ENCODE measurements around the gene GP1BA. TPM values are rescaled to one million over a fixed set of nuclear protein-coding genes. Genes with fewer than 3 reads are reported as not detected.

Gene GP1BA
- total RNA-seq, 1 experiment from 2014 or later, result not detected

- DNase-seq (ENCODE audit: unreplicated experiment), result no peak
- ChIA-PET POLR2A (interaction anchor here (1.2 to 1.6 kb wide), 3 partner anchors 8 to 10 kb away, joined by 4 to 10 read pairs (median 6); partner anchors contain the start of genes CAMTA2 and SPAG7), CTCF (interaction anchor here (0.8 to 3.6 kb wide), 2 partner anchors 9 to 83 kb away, joined by 4 to 50 read pairs; partner anchors contain the start of gene CAMTA2)
- Mint-ChIP-seq H3K36me3 (ENCODE audit: insufficient read depth, unreplicated experiment) (peaks cover 79% of the 10 kb centered on the region), H3K4me1 (ENCODE audit: insufficient read depth, unreplicated experiment) (peaks cover 11% of the 10 kb centered on the region), H3K27ac (ENCODE audit: low read depth, unreplicated experiment) (no peak overlapping the region), H3K9me3 (ENCODE audit: unreplicated experiment) (no peaks in the 10 kb centered on the region), H3K27me3 (ENCODE audit: insufficient read depth, unreplicated experiment) (no peaks in the 10 kb centered on the region), H3K4me3 (ENCODE audit: unreplicated experiment) (no peak overlapping the region)
- BruUV-seq (replicated peaks), result no TSS peak
- TF ChIP-seq CTCF (IDR thresholded peaks at IDR 0.05; ENCODE audit: unreplicated experiment), result no peak
- intact Hi-C loops (cut with micrococcal nuclease), result no loop called here
Observed at GRCh38 chr17:4978726-4979125, 46.6 kb downstream of the GP1BA start.

GRCh38 chr17:4980644-4981216 lies 48.7 kb downstream of the GP1BA start:
- peak; percentile 60 for TF ChIP-seq CTCF (IDR thresholded peaks at IDR 0.05; ENCODE audit: unreplicated experiment)
- POLR2A ChIA-PET, result interaction anchor here (1.0 kb wide), 1 partner anchor 9 kb away, joined by 4 read pairs; no protein-coding TSS in a partner anchor
- Mint-ChIP-seq H3K27ac (ENCODE audit: low read depth, unreplicated experiment) (no peak overlapping the region), H3K9me3 (ENCODE audit: unreplicated experiment) (no peaks in the 10 kb centered on the region), H3K27me3 (ENCODE audit: insufficient read depth, unreplicated experiment) (no peaks in the 10 kb centered on the region), H3K36me3 (ENCODE audit: insufficient read depth, unreplicated experiment) (peaks cover 70% of the 10 kb centered on the region), H3K4me1 (ENCODE audit: insufficient read depth, unreplicated experiment) (peaks cover 5% of the 10 kb centered on the region), H3K4me3 (ENCODE audit: unreplicated experiment) (no peak overlapping the region)
- DNase-seq (ENCODE audit: unreplicated experiment), result peak; percentile 63
- intact Hi-C loops (cut with micrococcal nuclease), result loop anchor here (1.0 kb wide), 1 partner anchor 82 kb away; no protein-coding TSS in a partner anchor
- BruUV-seq (replicated peaks), result no TSS peak
- CTCF ChIA-PET, result interaction anchor here (0.6 to 3.6 kb wide), 19 partner anchors 8 to 1631 kb away, joined by 3 to 50 read pairs (median 4); no protein-coding TSS in a partner anchor

GRCh38 chr17:4982305-4982704 lies 50.2 kb downstream of the GP1BA start:
- no peak for TF ChIP-seq CTCF (IDR thresholded peaks at IDR 0.05; ENCODE audit: unreplicated experiment)
- H3K27ac Mint-ChIP-seq (ENCODE audit: low read depth, unreplicated experiment), result no peak overlapping the region

More at GRCh38 chr17:4982305-4982704, 50.2 kb downstream of the GP1BA start:
- Mint-ChIP-seq H3K4me1 (ENCODE audit: insufficient read depth, unreplicated experiment) (peaks cover 13% of the 10 kb centered on the region), H3K36me3 (ENCODE audit: insufficient read depth, unreplicated experiment) (peaks cover 57% of the 10 kb centered on the region), H3K4me3 (ENCODE audit: unreplicated experiment) (no peak overlapping the region), H3K9me3 (ENCODE audit: unreplicated experiment) (no peaks in the 10 kb centered on the region), H3K27me3 (ENCODE audit: insufficient read depth, unreplicated experiment) (no peaks in the 10 kb centered on the region)
- POLR2A ChIA-PET, result interaction anchor here (0.7 to 1.0 kb wide), 3 partner anchors 13 to 34 kb away, joined by 3 to 4 read pairs (median 3); no protein-coding TSS in a partner anchor
- CTCF ChIA-PET, result interaction anchor here (0.9 to 1.0 kb wide), 2 partner anchors 8 to 48 kb away, joined by 3 read pairs; no protein-coding TSS in a partner anchor
- no TSS peak for BruUV-seq (replicated peaks)
- intact Hi-C loops (cut with micrococcal nuclease), result no loop called here
- no peak for DNase-seq (ENCODE audit: unreplicated experiment)

Small RNA genes lying within 50 kb of the gene (microRNA-seq; reads per million reads assigned to microRNA genes)
- gene MIR6864, result not detected
- not detected for gene MIR6865

Other genes starting within 250 kb of the GP1BA start
- 63.9 and 74.8 TPM in 2 replicates for gene PELP1, start 228.1 kb upstream of the GP1BA start, total RNA-seq (2022)
- 20.7 and 25.1 TPM in 2 replicates for gene ARRB2, start 221.6 kb upstream of the GP1BA start, total RNA-seq (2022)
- gene MED11, start 200.8 kb upstream of the GP1BA start, total RNA-seq (2022), result 15.2 and 15.8 TPM in 2 replicates
- gene ZMYND15, start 192.4 kb upstream of the GP1BA start, total RNA-seq (2022), result 1.3 and 1.8 TPM in 2 replicates
- gene CXCL16, start 192.3 kb upstream of the GP1BA start, total RNA-seq (2022), result 16.7 and 20.6 TPM in 2 replicates
- gene TM4SF5, start 160.4 kb upstream of the GP1BA start, total RNA-seq (2022), result not detected in 2 replicates
- 0.77 and 1.1 TPM in 2 replicates for gene VMO1, start 145.9 kb upstream of the GP1BA start, total RNA-seq (2022)
- gene GLTPD2, start 143.3 kb upstream of the GP1BA start, total RNA-seq (2022), result not detected in 2 replicates
- 169 and 182 TPM in 2 replicates for gene PSMB6, start 136.1 kb upstream of the GP1BA start, total RNA-seq (2022)
- gene PLD2, start 125.1 kb upstream of the GP1BA start, total RNA-seq (2022), result 27.6 and 31.7 TPM in 2 replicates
- 106 and 124 TPM in 2 replicates for gene MINK1, start 98.9 kb upstream of the GP1BA start, total RNA-seq (2022)
- gene C17orf107, start 32.7 kb upstream of the GP1BA start, total RNA-seq (2022), result 3.6 and 4.3 TPM in 2 replicates
- not detected in 2 replicates for gene CHRNE, start 29.2 kb upstream of the GP1BA start, total RNA-seq (2022)
- 46.8 and 54.5 TPM in 2 replicates for gene SLC25A11, start 7.8 kb downstream of the GP1BA start, total RNA-seq (2022)
- gene RNF167, start 8.0 kb downstream of the GP1BA start, total RNA-seq (2022), result 100.0 and 109 TPM in 2 replicates
- 1,010 and 1,106 TPM in 2 replicates for gene PFN1, start 16.3 kb downstream of the GP1BA start, total RNA-seq (2022)
- 19.0 and 20.2 TPM in 2 replicates for gene ENO3, start 18.8 kb downstream of the GP1BA start, total RNA-seq (2022)
- 112 and 151 TPM in 2 replicates for gene SPAG7, start 35.5 kb downstream of the GP1BA start, total RNA-seq (2022)
- gene CAMTA2, start 55.4 kb downstream of the GP1BA start, total RNA-seq (2022), result 126 and 154 TPM in 2 replicates
- gene INCA1, start 65.2 kb downstream of the GP1BA start, total RNA-seq (2022), result 0.44 and 0.49 TPM in 2 replicates
- gene KIF1C, start 65.7 kb downstream of the GP1BA start, total RNA-seq (2022), result 84.8 and 100 TPM in 2 replicates
- not detected in 2 replicates for gene SLC52A1, start 103.1 kb downstream of the GP1BA start, total RNA-seq (2022)
- gene ZFP3, start 146.2 kb downstream of the GP1BA start, total RNA-seq (2022), result not detected in 2 replicates
- 8.8 and 11.6 TPM in 2 replicates for gene ZNF232, start 179.6 kb downstream of the GP1BA start, total RNA-seq (2022)
- gene USP6, start 183.8 kb downstream of the GP1BA start, total RNA-seq (2022), result 0.10 TPM in 1 of 2 replicates, not detected in the other

Data from MCF 10A (cell line).